NCI-H1417 treated with DMSO at 0.1 percent for 48 hours (cell line): Measurements from ENCODE around the gene SEC14L2.

Experiments
- DNase-seq: peaks from one replicate; lab custom pipeline; 2025; lab: John Stamatoyannopoulos, UW

The SEC14L2 gene

GRCh38 chr22:30396871-30397655, at the start of gene SEC14L2:
Gene SEC14L2, plus strand, starts transcription at chr22:30397018. Its CDS starts 99 bp downstream, at chr22:30397117.
- DNase-seq = no peak

GRCh38 chr22:30347255-30347892, 49.4 kb upstream of the SEC14L2 start:
- no peak for DNase-seq

- DNase-seq = no peak
These were observed 48.4 kb upstream of the SEC14L2 start for GRCh38 chr22:30348404-30348803.

- DNase-seq = no peak
These were observed 48.0 kb upstream of the SEC14L2 start for GRCh38 chr22:30348809-30349208.

GRCh38 chr22:30351226-30351625, 45.6 kb upstream of the SEC14L2 start:
- DNase-seq = no peak

GRCh38 chr22:30354644-30355043, 42.2 kb upstream of the SEC14L2 start:
- no peak for DNase-seq

- no peak for DNase-seq
These were observed 40.2 kb upstream of the SEC14L2 start, which contains the start of the genes CCDC157 and SF3A1 for GRCh38 chr22:30356449-30357235. Gene CCDC157, plus strand, starts transcription at chr22:30357007. Its CDS starts 8,994 bp downstream, at chr22:30366001. Gene SF3A1, minus strand, starts transcription at chr22:30356894. Its CDS starts 102 bp downstream, at chr22:30356792.

GRCh38 chr22:30357236-30357570, 39.6 kb upstream of the SEC14L2 start:
- no peak for DNase-seq

- DNase-seq = no peak
These were observed 39.1 kb upstream of the SEC14L2 start for GRCh38 chr22:30357650-30358215.

- DNase-seq = no peak
These were observed 38.3 kb upstream of the SEC14L2 start for GRCh38 chr22:30358541-30358940.

GRCh38 chr22:30361916-30362650, 34.7 kb upstream of the SEC14L2 start:
- no peak for DNase-seq

GRCh38 chr22:30362651-30363281, 34.1 kb upstream of the SEC14L2 start:
- no peak for DNase-seq

GRCh38 chr22:30365891-30366290, 30.9 kb upstream of the SEC14L2 start:
- DNase-seq = no peak

GRCh38 chr22:30368420-30368819, 28.4 kb upstream of the SEC14L2 start:
- DNase-seq = no peak

GRCh38 chr22:30370641-30371230, 26.1 kb upstream of the SEC14L2 start:
- DNase-seq = no peak

- no peak for DNase-seq
These were observed 25.5 kb upstream of the SEC14L2 start for GRCh38 chr22:30371321-30371720.

GRCh38 chr22:30371981-30372380, 24.8 kb upstream of the SEC14L2 start:
- no peak for DNase-seq

- DNase-seq = no peak
These were observed 23.9 kb upstream of the SEC14L2 start for GRCh38 chr22:30372915-30373314.

- DNase-seq = no peak
These were observed 23.2 kb upstream of the SEC14L2 start for GRCh38 chr22:30373331-30374325.
